GM21528 (cell line): ENCODE results near the gene IGFLR1.
"Not testable (repeated sequence)": the region's sequence is repeated elsewhere in the genome, so short reads cannot be mapped to it uniquely, and the experiment has no call there.

Experiments
- ATAC-seq: cut with Tn5 transposase; IDR thresholded peaks from one replicate; pipeline ENCODE4 v1.9.1; 2021; ENCODE audit warnings: mild to moderate bottlenecking, moderate library complexity; ENCODE audit not compliant: unreplicated experiment, low FRiP score

IGFLR1 gene

GRCh38 chr19:35713904-35714495 is 28.3 kb downstream of the IGFLR1 start:
- no peak for ATAC-seq

- no peak for ATAC-seq
Measured at GRCh38 chr19:35713506-35713850, 28.8 kb downstream of the IGFLR1 start.

- no peak for ATAC-seq
Measured at GRCh38 chr19:35712567-35713505, 29.4 kb downstream of the IGFLR1 start.

GRCh38 chr19:35710784-35711723 is 31.2 kb downstream of the IGFLR1 start:
- peak; percentile 20 for ATAC-seq

- ATAC-seq, result no peak
Measured at GRCh38 chr19:35708391-35708790, 33.9 kb downstream of the IGFLR1 start.

- no peak for ATAC-seq
Measured at GRCh38 chr19:35704218-35704617, 38.0 kb downstream of the IGFLR1 start, which contains the start of gene ZBTB32. Gene ZBTB32, plus strand, starts transcription at chr19:35704558. Its CDS starts 10,069 bp downstream, at chr19:35714627.

GRCh38 chr19:35703343-35703742 is 38.9 kb downstream of the IGFLR1 start:
- no peak for ATAC-seq

- ATAC-seq, result peak; percentile 89
Measured at GRCh38 chr19:35702223-35703012, 39.8 kb downstream of the IGFLR1 start.

GRCh38 chr19:35696835-35697234 is 45.4 kb downstream of the IGFLR1 start:
- no peak for ATAC-seq

GRCh38 chr19:35695895-35696422 is 46.3 kb downstream of the IGFLR1 start:
- no peak for ATAC-seq

- no peak for ATAC-seq
Measured at GRCh38 chr19:35693835-35694599, 48.2 kb downstream of the IGFLR1 start.

- ATAC-seq, result no peak
Measured at GRCh38 chr19:35693422-35693821, 48.8 kb downstream of the IGFLR1 start.

GRCh38 chr19:35692010-35692409 is 50.2 kb downstream of the IGFLR1 start:
- no peak for ATAC-seq

GRCh38 chr19:35691106-35691505 is 51.1 kb downstream of the IGFLR1 start:
- ATAC-seq, result not testable (repeated sequence)

- ATAC-seq, result no peak
Measured at GRCh38 chr19:35689836-35690235, 52.4 kb downstream of the IGFLR1 start.
